GM20000 (cell line): Measurements from ENCODE around the gene MIA2.

Experiments
- DNase-seq: peaks from one replicate; pipeline ENCODE4 v3.0.0; 2012; ENCODE audit warnings: low spot score
- CTCF ChIP-seq: IDR thresholded peaks from 2 replicates; pipeline ENCODE4 v1.5.1; 2012; ENCODE audit warnings: mild to moderate bottlenecking, control low read depth; ENCODE audit errors: extremely low read depth, missing control alignments

Gene MIA2

GRCh38 chr14:39264057-39264456 is 30.3 kb downstream of the MIA2 start:
- no peak for TF ChIP-seq CTCF
- no peak for DNase-seq

DNA sequence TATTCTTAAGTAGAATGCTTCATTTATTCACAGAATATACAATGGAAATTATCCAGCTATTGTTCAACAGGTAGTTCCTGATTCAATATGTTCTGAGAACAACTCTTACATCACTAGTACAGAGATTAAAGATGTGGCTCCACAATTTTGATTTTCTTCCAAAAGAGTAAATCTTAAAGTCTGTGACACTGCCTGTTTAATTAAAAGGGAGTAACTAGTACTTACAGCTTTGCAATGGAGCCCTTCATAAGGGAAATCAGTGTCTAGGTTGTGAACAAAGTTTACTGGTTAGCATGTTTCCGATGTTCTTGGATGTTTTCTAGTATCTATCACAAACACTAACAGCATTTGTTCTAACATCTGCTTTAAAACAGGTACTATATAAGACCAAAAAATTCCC is 30.8 kb downstream of the MIA2 start:
- TF ChIP-seq CTCF, result no peak
- DNase-seq, result no peak

- DNase-seq, result no peak
- TF ChIP-seq CTCF, result no peak
These were observed 31.3 kb downstream of the MIA2 start for GRCh38 chr14:39265033-39265432.

DNA sequence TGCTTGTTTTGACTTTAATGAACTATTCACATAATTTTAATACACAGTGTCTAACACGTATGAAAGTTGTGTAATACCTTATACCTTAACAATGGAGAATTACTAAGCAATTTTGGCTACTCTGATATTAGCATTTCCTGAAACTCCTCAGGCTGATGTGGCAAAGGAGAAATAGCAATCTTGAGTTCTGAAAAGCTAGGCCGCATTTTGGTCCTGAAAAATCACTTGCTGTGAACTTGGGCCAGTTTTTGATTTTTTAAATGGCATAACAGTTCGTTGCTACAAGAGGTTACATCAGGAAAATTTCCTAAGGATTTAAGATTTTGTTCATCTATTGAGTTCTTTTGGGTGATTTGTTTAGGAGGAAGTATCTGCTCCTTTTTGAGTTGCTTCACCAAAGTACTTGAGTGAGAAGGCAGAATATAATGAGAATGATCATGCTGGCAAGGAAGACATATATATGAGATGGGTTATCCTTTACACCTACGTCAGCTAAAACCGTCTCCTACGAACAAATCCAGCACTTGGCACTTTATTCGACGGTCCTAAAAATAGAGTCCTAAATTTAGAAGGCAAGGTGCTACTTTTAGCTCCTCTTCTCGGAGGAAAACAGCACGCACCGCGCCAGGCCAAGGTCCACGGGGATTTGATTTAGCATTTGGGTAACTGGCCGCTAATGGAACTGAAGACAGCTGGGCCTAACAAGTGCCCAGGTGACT is 32.2 kb downstream of the MIA2 start:
- no peak for DNase-seq
- no peak for TF ChIP-seq CTCF

DNA sequence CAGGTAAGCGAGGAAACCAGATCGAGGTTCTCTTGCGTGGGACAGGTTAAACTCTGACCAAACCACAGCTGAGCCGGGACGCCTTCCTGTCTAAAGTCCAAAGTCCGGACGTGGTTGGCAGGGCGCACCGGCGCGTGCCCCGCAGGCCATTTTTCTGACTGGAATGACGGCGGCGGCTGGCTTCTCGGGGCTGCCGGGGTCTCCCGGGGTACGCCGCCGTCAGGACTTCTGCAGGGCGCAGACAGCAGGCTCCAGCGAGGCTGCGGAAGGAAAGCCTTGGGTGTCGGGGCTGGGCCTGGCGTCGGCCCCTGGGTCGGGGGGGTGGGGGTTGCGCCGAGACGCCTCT is 32.8 kb downstream of the MIA2 start:
- DNase-seq, result peak; percentile 59

GRCh38 chr14:39266871-39267607 is 33.3 kb downstream of the MIA2 start:
- TF ChIP-seq CTCF, result no peak

More for the DNA sequence above, 32.8 kb downstream of the MIA2 start:
- TF ChIP-seq CTCF, result no peak

DNA sequence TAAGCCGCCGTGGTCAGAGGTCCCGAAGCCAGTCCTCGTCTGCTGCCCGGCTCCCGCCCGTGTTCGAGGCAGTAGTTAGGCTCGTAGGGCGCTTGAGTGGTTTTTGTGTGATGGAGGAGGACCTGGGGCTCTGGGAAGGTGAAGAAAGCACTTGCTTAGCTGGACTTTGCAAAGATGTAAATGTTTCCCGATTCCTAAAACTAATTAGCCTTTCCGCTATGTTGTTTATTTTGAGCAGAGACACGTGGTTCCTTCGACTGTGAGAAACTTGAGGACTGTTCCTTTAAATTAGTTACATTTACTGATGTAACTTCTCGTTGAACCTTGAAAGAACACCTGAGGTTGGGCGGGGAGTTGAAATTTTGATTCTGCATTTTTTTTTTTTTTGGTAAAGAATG is 33.9 kb downstream of the MIA2 start:
- DNase-seq, result no peak
- no peak for TF ChIP-seq CTCF

More at GRCh38 chr14:39266871-39267607, 33.3 kb downstream of the MIA2 start:
- DNase-seq, result peak; percentile 86
